ENCODE results near the gene DNAJB13.

Gene DNAJB13

GRCh38 chr11:73969991-73970800 is 19.4 kb downstream of the DNAJB13 start:
- Histone ChIP-seq H3K4me1 (ENCODE audit: low read depth, poor library complexity, severe bottlenecking) (peaks cover 20% of the 10 kb centered on the region), H3K27me3 (ENCODE audit: insufficient read depth, low read depth) (no peaks in the 10 kb centered on the region), H3K36me3 (ENCODE audit: insufficient read depth) (no peaks in the 10 kb centered on the region), H3K9ac (no peak overlapping the region), H3K27ac (no peak overlapping the region), H3K79me2 (ENCODE audit: insufficient read depth, low read depth) (no peaks in the 10 kb centered on the region), H3K4me2 (no peak overlapping the region), H4K20me1 (ENCODE audit: insufficient read depth) (no peaks in the 10 kb centered on the region), H2AFZ (ENCODE audit: low read depth) (no peak overlapping the region), H3K4me3 (IDR thresholded peaks at IDR 0.05; ENCODE audit: insufficient read depth, low read depth, low read length) (no peak overlapping the region)
- no peak for TF ChIP-seq CTCF (conservative IDR thresholded peaks at IDR 0.05; ENCODE audit: low read depth, low read length)

- no peaks in the 10 kb centered on the region for H3K36me3 ChIP-seq (ENCODE audit: insufficient read depth)
- no peaks in the 10 kb centered on the region for H3K79me2 ChIP-seq (ENCODE audit: insufficient read depth, low read depth)
- H3K4me1 ChIP-seq (ENCODE audit: low read depth, poor library complexity, severe bottlenecking), result peaks cover 27% of the 10 kb centered on the region
- no peak overlapping the region for H3K4me3 ChIP-seq (IDR thresholded peaks at IDR 0.05; ENCODE audit: insufficient read depth, low read depth, low read length)
- H3K9ac ChIP-seq, result no peak overlapping the region
- no peak overlapping the region for H3K27ac ChIP-seq
- no peaks in the 10 kb centered on the region for H3K27me3 ChIP-seq (ENCODE audit: insufficient read depth, low read depth)
- TF ChIP-seq CTCF (conservative IDR thresholded peaks at IDR 0.05; ENCODE audit: low read depth, low read length), result no peak
- no peak overlapping the region for H3K4me2 ChIP-seq
- H2AFZ ChIP-seq (ENCODE audit: low read depth), result no peak overlapping the region
- H4K20me1 ChIP-seq (ENCODE audit: insufficient read depth), result no peaks in the 10 kb centered on the region
These were observed 20.4 kb downstream of the DNAJB13 start for GRCh38 chr11:73971175-73971719.

- H3K79me2 ChIP-seq (ENCODE audit: insufficient read depth, low read depth), result no peaks in the 10 kb centered on the region
- peaks cover 35% of the 10 kb centered on the region for H3K4me1 ChIP-seq (ENCODE audit: low read depth, poor library complexity, severe bottlenecking)
- H3K4me2 ChIP-seq, result no peak overlapping the region
- no peak overlapping the region for H3K27ac ChIP-seq
- no peaks in the 10 kb centered on the region for H3K36me3 ChIP-seq (ENCODE audit: insufficient read depth)
- no peaks in the 10 kb centered on the region for H3K27me3 ChIP-seq (ENCODE audit: insufficient read depth, low read depth)
- no peaks in the 10 kb centered on the region for H4K20me1 ChIP-seq (ENCODE audit: insufficient read depth)
- no peak overlapping the region for H3K4me3 ChIP-seq (IDR thresholded peaks at IDR 0.05; ENCODE audit: insufficient read depth, low read depth, low read length)
- TF ChIP-seq CTCF (conservative IDR thresholded peaks at IDR 0.05; ENCODE audit: low read depth, low read length), result no peak
- no peak overlapping the region for H3K9ac ChIP-seq
- H2AFZ ChIP-seq (ENCODE audit: low read depth), result no peak overlapping the region
These were observed 21.4 kb downstream of the DNAJB13 start for GRCh38 chr11:73972187-73972586.

GRCh38 chr11:73972620-73973449 is 22.0 kb downstream of the DNAJB13 start:
- Histone ChIP-seq H3K27me3 (ENCODE audit: insufficient read depth, low read depth) (no peaks in the 10 kb centered on the region), H3K79me2 (ENCODE audit: insufficient read depth, low read depth) (no peaks in the 10 kb centered on the region), H3K27ac (no peak overlapping the region), H2AFZ (ENCODE audit: low read depth) (no peak overlapping the region), H3K4me3 (IDR thresholded peaks at IDR 0.05; ENCODE audit: insufficient read depth, low read depth, low read length) (no peak overlapping the region), H3K4me1 (ENCODE audit: low read depth, poor library complexity, severe bottlenecking) (peaks cover 35% of the 10 kb centered on the region), H3K4me2 (no peak overlapping the region), H3K9ac (no peak overlapping the region), H3K36me3 (ENCODE audit: insufficient read depth) (no peaks in the 10 kb centered on the region), H4K20me1 (ENCODE audit: insufficient read depth) (no peaks in the 10 kb centered on the region)
- TF ChIP-seq CTCF (conservative IDR thresholded peaks at IDR 0.05; ENCODE audit: low read depth, low read length), result no peak

Data from KMS-11 (cell line).